Superior temporal gyrus (tissue), 1 donor: ENCODE results near the gene MMS19.
"Not testable (repeated sequence)": the region's sequence is repeated elsewhere in the genome, so short reads cannot be mapped to it uniquely, and the experiment has no call there.

Experiments
- DNase-seq: peaks from one replicate; pipeline ENCODE4 v3.0.0-alpha.2; 2016; ENCODE audit errors: extremely low spot score

MMS19 gene

GRCh38 chr10:97498076-97498840, at the start of gene MMS19:
MMS19 (minus strand) TSS chr10:97498422; CDS start chr10:97498384, 38 bp downstream.
- DNase-seq = peak; percentile 96

GRCh38 chr10:97547962-97548361, 49.7 kb upstream of the MMS19 start:
- no peak for DNase-seq

- no peak for DNase-seq
Observed at GRCh38 chr10:97547271-97547600, 49.0 kb upstream of the MMS19 start.

- no peak for DNase-seq
Observed at GRCh38 chr10:97546456-97547270, 48.4 kb upstream of the MMS19 start.

- DNase-seq = peak; percentile 94
Observed at GRCh38 chr10:97543025-97543546, 44.9 kb upstream of the MMS19 start.

- peak; percentile 71 for DNase-seq
Observed at GRCh38 chr10:97542169-97543024, 44.2 kb upstream of the MMS19 start.

GRCh38 chr10:97540669-97541500, 42.7 kb upstream of the MMS19 start:
- DNase-seq = no peak

GRCh38 chr10:97539523-97540200, 41.4 kb upstream of the MMS19 start:
- DNase-seq = no peak

GRCh38 chr10:97538839-97539238, 40.6 kb upstream of the MMS19 start:
- no peak for DNase-seq

- DNase-seq = peak; percentile 38
Observed at GRCh38 chr10:97538411-97538810, 40.2 kb upstream of the MMS19 start.

GRCh38 chr10:97537186-97537869, 39.1 kb upstream of the MMS19 start:
- no peak for DNase-seq

GRCh38 chr10:97534746-97535367, 36.6 kb upstream of the MMS19 start:
- DNase-seq = no peak

GRCh38 chr10:97533888-97534287, 35.7 kb upstream of the MMS19 start:
- no peak for DNase-seq

- no peak for DNase-seq
Observed at GRCh38 chr10:97532935-97533671, 34.9 kb upstream of the MMS19 start.

- DNase-seq = no peak
Observed at GRCh38 chr10:97531401-97531986, 33.3 kb upstream of the MMS19 start.

- no peak for DNase-seq
Observed at GRCh38 chr10:97529685-97530465, 31.7 kb upstream of the MMS19 start.

GRCh38 chr10:97528876-97529275, 30.7 kb upstream of the MMS19 start:
- DNase-seq = not testable (repeated sequence)
